K562 (cell line): ENCODE measurements around the gene TCF3. TPM values are rescaled to one million over a fixed set of nuclear protein-coding genes. Genes with fewer than 3 reads are reported as not detected.

Experiments used
- ARID3A ChIP-seq: IDR thresholded peaks from 2 replicates; pipeline ENCODE4 v1.6.1; 2012; ENCODE audit warnings: low read depth, low read length, improper control_type of control experiment, borderline replicate concordance
- HSF4 ChIP-seq: fragments of 250-450 bp; sonication (Bioruptor Pico); IDR thresholded peaks from 2 replicates; pipeline ENCODE4 v2.1.2; 2022; ENCODE audit warnings: mild to moderate bottlenecking, moderate library complexity, borderline replicate concordance
- MBD2 ChIP-seq: sonication (generic); IDR thresholded peaks from 2 replicates; pipeline ENCODE4 v1.6.1; 2016; ENCODE audit warnings: low read depth, borderline replicate concordance
- PRPF4 ChIP-seq: fragments of 200-400 bp; formaldehyde crosslinking; IDR thresholded peaks from one replicate; pipeline ENCODE4 v1.6.1; 2017; ENCODE audit warnings: low read length, low read depth, mild to moderate bottlenecking; ENCODE audit not compliant: insufficient read depth, poor library complexity, severe bottlenecking
- SRSF7 ChIP-seq: fragments of 200-400 bp; formaldehyde crosslinking; optimal IDR thresholded peaks from 2 replicates; pipeline ENCODE3; 2017; ENCODE audit warnings: mild to moderate bottlenecking, low read depth, low read length
- SUPT5H ChIP-seq: fragments of 450-650 bp; IDR thresholded peaks from 2 replicates; pipeline ENCODE4 v1.6.1; 2016
- TAF9B ChIP-seq: fragments of 450-650 bp; IDR thresholded peaks from 2 replicates; pipeline ENCODE4 v1.6.1; 2018; ENCODE audit warnings: mild to moderate bottlenecking; ENCODE audit not compliant: partially characterized antibody
- TBP ChIP-seq: optimal IDR thresholded peaks from 2 replicates; pipeline ENCODE3; 2011; ENCODE audit warnings: low read depth, low read length, improper control_type of control experiment
- ZNF280A ChIP-seq: fragments of 450-650 bp; IDR thresholded peaks from 2 replicates; pipeline ENCODE4 v1.6.1; 2018; ENCODE audit warnings: mild to moderate bottlenecking, low read depth; ENCODE audit not compliant: partially characterized antibody
- ZNF407 ChIP-seq: fragments of 450-650 bp; IDR thresholded peaks from 2 replicates; pipeline ENCODE4 v1.6.1; 2016; ENCODE audit warnings: low read depth
- ZNF445 ChIP-seq: fragments of 250-450 bp; sonication (Bioruptor Pico); IDR thresholded peaks from 2 replicates; pipeline ENCODE4 v1.4.0; 2020; ENCODE audit warnings: low read depth, mild to moderate bottlenecking, moderate library complexity
- ZNF511 ChIP-seq: sonication (generic); formaldehyde crosslinking; IDR thresholded peaks from 2 replicates; pipeline ENCODE4 v1.8.0; 2022; ENCODE audit warnings: mild to moderate bottlenecking, missing genetic modification reagents
- polyA plus RNA-seq, 8 experiments: library from polyadenylated mRNA; depleted of rRNA in 4 of 8; stranded (reverse) in 5 of 8; unstranded in 3 of 8; fragments of >200 nt; fragmentation: Nextera tagmentation in 2 of 8; fragmentation: Illumina TruSeq in 1 of 8; extraction: Ambion mirVana in 2 of 8; extraction: Trizol in 1 of 8; gene quantifications; 2 replicates each; pipeline versions ENCODE4 v1.2.1 to v1.2.3, GENCODE V29; 2011 to 2014; ENCODE audit warnings: inconsistent platforms in 1 of 8, missing spikeins in 1 of 8
- total RNA-seq, 7 experiments: library from RNA; depleted of rRNA in 6 of 7; stranded (reverse); fragments of >200 nt in 6 of 7; fragmentation: Illumina TruSeq in 2 of 7; extraction: Trizol in 2 of 7; gene quantifications; 2 replicates each; pipeline versions ENCODE4 v1.2.1 to v1.2.3, GENCODE V29; 2011 to 2021; ENCODE audit warnings: low replicate concordance in 1 of 7
- TF ChIP-seq, protein P1 (sequence below): sonication (generic); formaldehyde crosslinking; IDR thresholded peaks from 2 replicates; pipeline ENCODE4 v1.8.1; 2022; ENCODE audit warnings: missing genetic modification reagents

The TCF3 gene
- total and polyA plus RNA-seq, 9 of the 15 experiments (the other 6 are each of a cell fraction or from before 2014, with no cell fraction given), result 5.6 to 259 (median 84.0) TPM

DNA sequence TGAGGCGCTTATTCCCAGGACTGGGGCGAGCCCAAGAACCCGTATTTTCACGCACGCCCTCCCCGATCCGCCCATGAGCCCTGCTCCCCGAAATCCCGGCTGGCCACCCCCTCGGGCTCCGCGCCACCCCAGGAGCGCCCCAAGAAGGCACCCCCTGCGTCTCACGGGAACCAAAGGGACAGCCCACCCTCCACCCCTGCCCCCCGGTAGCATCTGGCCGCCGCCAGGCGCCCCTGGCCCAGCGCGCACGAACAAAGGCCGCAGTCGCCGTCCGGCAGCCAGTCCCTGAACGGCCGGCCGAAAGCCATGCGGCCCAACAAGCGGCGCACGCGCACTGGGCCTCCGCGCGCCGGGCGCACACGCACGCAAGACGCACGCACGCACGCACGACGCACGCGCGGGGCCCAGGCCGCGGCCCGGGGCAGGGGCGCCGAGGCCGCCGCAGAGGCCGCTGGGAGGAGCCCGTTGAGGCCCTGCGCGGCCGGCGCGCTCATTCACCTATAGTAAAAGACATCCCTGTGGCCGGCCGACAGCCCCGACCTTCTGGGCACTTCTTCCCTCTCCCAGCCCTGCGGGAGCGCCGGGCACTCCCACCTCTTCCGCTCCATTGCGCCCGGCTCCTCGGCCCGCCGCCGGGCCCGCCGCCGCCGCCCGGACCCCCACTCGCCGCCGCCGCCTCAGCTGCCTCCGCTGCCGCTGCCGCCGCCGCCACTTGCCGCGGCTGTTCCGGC, 60.2 kb downstream of the TCF3 start (continued):
- TF ChIP-seq PRPF4 (no peak), ZNF280A (no peak), TAF9B (no peak), ZNF445 (no peak), ZNF407 (no peak), ARID3A (no peak), ZNF511 (CRISPR knock-in tag) (peak; percentile 78), TBP (peak; percentile 62), SRSF7 (no peak), MBD2 (peak; percentile 18; the same call in 1 of the 2 replicates), SUPT5H (peak; percentile 93), HSF4 (CRISPR knock-in tag) (no peak)
- TF ChIP-seq, protein P1, sequence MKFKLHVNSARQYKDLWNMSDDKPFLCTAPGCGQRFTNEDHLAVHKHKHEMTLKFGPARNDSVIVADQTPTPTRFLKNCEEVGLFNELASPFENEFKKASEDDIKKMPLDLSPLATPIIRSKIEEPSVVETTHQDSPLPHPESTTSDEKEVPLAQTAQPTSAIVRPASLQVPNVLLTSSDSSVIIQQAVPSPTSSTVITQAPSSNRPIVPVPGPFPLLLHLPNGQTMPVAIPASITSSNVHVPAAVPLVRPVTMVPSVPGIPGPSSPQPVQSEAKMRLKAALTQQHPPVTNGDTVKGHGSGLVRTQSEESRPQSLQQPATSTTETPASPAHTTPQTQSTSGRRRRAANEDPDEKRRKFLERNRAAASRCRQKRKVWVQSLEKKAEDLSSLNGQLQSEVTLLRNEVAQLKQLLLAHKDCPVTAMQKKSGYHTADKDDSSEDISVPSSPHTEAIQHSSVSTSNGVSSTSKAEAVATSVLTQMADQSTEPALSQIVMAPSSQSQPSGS (CRISPR knock-in tag), result no peak
